HAP-1 (cell line): ENCODE measurements around the gene DPYSL3.
"Not testable (repeated sequence)": the region's sequence is repeated elsewhere in the genome, so short reads cannot be mapped to it uniquely, and the experiment has no call there.

Experiments used
- DNase-seq, 2 experiments: peaks; one replicate each; pipeline ENCODE4 v3.0.0-alpha.2; 2016 to 2020; ENCODE audit warnings: low spot score in 2 of 2
- H3K27me3 ChIP-seq: fragments of 250-450 bp; sonication (Bioruptor Pico); 2 replicates; pipeline ENCODE4 v1.5.1; 2020; ENCODE audit warnings: low read depth, mild to moderate bottlenecking, moderate library complexity
- H3K36me3 ChIP-seq: fragments of 250-450 bp; sonication (Bioruptor Pico); replicated peaks from 2 replicates; pipeline ENCODE4 v1.5.1; 2020; ENCODE audit warnings: mild to moderate bottlenecking
- H3K4me1 ChIP-seq: fragments of 250-450 bp; sonication (Bioruptor Pico); 2 replicates; pipeline ENCODE4 v1.5.1; 2020; ENCODE audit warnings: mild to moderate bottlenecking
- H3K4me3 ChIP-seq: fragments of 250-450 bp; sonication (Bioruptor Pico); 2 replicates; pipeline ENCODE4 v1.5.1; 2020; ENCODE audit warnings: mild to moderate bottlenecking, moderate library complexity
- H3K9me3 ChIP-seq: fragments of 250-450 bp; sonication (Bioruptor Pico); 2 replicates; pipeline ENCODE4 v1.5.1; 2020; ENCODE audit warnings: mild to moderate bottlenecking, moderate library complexity
- in situ Hi-C: fragments of 300-500 bp; cut with MboI; formaldehyde crosslinking; loops from 3 replicates; pipeline ENCODE4 v1.14.3; 2020; ENCODE audit warnings: low sequenced_read_pairs, inconsistent platforms, mixed read lengths

The DPYSL3 gene

DNA sequence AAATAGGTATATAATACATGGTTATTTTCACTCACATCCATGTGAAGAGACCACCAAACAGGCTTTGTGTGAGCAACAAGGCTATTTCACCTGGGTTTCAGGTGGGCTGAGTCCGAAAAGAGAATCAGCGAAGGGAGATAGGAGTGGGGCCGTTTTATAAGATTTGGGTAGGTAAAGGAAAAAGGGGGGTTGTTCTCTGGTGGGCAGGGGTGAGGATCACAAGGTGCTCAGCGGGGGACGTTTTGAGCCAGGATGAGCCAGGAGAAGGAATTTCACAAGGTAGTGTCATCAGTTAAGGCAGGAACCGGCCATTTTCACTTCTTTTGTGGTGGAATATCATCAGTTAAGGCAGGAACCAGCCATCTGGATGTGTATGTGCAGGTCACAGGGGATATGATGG, 142.5 kb downstream of the DPYSL3 start:
- H3K4me1 ChIP-seq, H3K9me3 ChIP-seq, H3K36me3 ChIP-seq, DNase-seq, in situ Hi-C loops, H3K4me3 ChIP-seq: not testable (repeated sequence)
- H3K27me3 ChIP-seq: peaks cover 11% of the 10 kb centered on the region

DNA sequence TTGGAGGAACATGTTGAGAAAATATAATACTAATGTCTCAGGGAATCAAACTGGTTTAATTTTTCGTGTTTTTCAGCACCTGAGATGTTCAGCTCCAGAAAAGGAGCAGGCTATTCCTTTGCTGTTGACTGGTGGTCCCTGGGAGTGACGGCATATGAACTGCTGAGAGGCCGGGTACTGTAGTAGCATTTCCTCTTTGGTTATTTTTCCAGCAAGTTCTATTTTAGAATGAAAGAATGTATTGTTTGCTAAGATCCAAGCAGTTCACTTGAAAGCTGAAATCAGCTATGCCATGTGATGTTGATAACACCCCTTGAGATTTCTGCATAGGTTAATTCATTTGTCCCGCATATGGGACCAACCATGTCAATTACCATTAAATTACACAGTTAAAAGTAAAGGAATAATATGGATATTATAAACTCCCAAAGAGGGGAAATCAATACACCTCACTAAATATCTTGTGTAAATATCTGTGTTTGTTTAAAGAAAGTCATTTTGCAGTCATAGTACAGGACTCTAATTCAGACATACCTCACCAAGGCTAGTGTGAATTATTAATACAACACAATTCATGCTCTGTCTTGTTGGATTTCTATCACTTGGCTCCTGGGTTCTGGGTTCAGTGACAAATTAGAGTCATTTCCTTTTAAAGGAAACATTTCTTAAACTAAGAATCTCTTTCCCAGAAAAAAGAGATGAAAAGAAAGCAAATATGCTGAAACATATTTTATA, 148.3 kb downstream of the DPYSL3 start:
- no peaks in the 10 kb centered on the region for H3K4me1 ChIP-seq

DNA sequence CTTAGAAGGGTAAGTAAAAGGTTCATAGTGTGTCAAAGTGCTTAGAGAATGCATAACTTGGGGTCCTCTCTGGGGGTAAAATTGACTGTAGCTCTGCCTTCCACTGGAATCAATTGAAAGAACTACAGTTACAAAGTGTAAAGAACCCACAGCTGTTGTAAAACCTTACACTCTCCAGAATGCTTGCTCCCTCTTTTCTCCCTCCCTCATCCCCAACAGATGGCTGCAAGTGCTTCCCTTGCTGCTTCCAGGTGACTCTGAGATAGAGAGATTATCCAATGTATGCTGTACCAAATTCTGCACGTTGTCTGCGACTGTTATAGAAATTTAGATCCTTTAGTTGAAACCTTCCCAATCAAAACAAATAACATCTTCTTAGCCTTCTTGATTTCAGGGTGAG, 149.1 kb downstream of the DPYSL3 start:
- H3K36me3 ChIP-seq: no peaks in the 10 kb centered on the region

More for the DNA sequence above, 148.3 kb downstream of the DPYSL3 start:
- Histone ChIP-seq H3K4me3 (no peak overlapping the region), H3K27me3 (peaks cover 7% of the 10 kb centered on the region), H3K36me3 (no peaks in the 10 kb centered on the region), H3K9me3 (no peaks in the 10 kb centered on the region)
- in situ Hi-C loops: no loop called here
- no peak for DNase-seq

DNA sequence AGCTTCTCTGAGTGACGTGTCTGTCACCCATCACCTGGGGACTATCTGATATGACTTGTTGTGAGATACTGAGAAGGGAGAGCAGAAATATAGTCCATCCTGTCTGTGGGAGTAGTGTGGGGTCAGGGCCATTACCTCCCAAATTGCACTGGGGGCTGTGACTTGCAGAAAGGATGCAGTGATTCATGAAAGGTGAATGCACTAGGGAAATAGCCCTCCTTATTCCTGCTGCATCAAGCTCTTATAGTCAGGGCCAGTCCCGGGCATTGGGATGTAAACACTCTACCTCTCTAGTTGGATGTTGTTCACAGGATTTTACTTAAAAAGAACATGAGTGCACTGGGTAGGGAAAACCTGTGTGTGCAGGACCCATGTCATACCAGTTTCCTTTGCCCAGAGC, 150.3 kb downstream of the DPYSL3 start:
- Histone ChIP-seq H3K4me1 (no peaks in the 10 kb centered on the region), H3K4me3 (no peak overlapping the region), H3K27me3 (peaks cover 8% of the 10 kb centered on the region; the same call in 1 of the 2 replicates), H3K9me3 (no peaks in the 10 kb centered on the region), H3K36me3 (no peaks in the 10 kb centered on the region)
- DNase-seq: no peak
- in situ Hi-C loops: no loop called here

More for the DNA sequence above, 149.1 kb downstream of the DPYSL3 start:
- no peaks in the 10 kb centered on the region for H3K4me1 ChIP-seq
- no peak for DNase-seq
- H3K27me3 ChIP-seq: peaks cover 7% of the 10 kb centered on the region
- in situ Hi-C loops: no loop called here
- H3K9me3 ChIP-seq: no peaks in the 10 kb centered on the region
- H3K4me3 ChIP-seq: no peak overlapping the region

DNA sequence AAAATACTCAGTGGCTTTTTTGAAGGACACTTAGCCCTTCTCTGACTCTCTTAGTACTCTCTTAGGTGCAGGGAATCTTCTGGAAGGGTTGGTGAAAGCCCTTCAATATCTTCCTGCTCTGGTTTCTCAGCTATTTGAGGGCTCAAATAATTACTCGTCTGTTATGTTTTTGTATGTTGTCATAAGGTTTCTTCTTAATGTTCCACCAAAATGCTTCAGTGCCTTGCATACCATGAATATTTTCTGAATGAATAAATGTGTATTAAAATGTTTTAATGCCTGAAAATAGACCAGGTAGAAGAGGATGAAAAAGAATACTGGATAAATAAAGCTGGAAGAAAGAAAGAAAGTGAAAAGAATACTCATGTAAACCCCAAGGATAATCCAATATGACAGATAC, 150.8 kb downstream of the DPYSL3 start:
- in situ Hi-C loops: no loop called here
- Histone ChIP-seq H3K36me3 (no peaks in the 10 kb centered on the region), H3K27me3 (peaks cover 7% of the 10 kb centered on the region; the same call in 1 of the 2 replicates), H3K9me3 (no peaks in the 10 kb centered on the region), H3K4me3 (no peak overlapping the region), H3K4me1 (no peaks in the 10 kb centered on the region)
- DNase-seq: no peak

DNA sequence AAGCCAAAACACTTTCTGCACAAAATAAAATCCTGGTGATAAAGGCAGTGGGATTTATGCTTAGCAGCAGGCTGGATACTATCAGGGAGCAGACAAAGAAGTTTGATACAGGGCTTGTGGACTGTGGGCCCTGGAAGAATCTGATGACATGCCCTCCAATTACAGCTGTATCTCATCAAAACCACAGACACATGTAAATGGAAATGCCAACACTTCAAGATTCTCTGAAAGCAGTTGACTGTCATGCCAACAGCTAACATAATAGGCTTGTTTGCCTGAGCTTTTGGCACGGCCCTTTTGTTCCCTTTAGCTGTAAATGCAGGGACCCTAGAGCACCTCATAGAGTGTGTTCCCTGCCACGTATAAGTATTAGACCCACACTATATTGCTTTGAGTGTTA, 160.6 kb downstream of the DPYSL3 start:
- no peaks in the 10 kb centered on the region for H3K4me1 ChIP-seq
- no peak overlapping the region for H3K4me3 ChIP-seq
- in situ Hi-C loops: no loop called here
- peaks cover 18% of the 10 kb centered on the region for H3K27me3 ChIP-seq
- no peaks in the 10 kb centered on the region for H3K9me3 ChIP-seq
- DNase-seq: no peak
- H3K36me3 ChIP-seq: no peaks in the 10 kb centered on the region

DNA sequence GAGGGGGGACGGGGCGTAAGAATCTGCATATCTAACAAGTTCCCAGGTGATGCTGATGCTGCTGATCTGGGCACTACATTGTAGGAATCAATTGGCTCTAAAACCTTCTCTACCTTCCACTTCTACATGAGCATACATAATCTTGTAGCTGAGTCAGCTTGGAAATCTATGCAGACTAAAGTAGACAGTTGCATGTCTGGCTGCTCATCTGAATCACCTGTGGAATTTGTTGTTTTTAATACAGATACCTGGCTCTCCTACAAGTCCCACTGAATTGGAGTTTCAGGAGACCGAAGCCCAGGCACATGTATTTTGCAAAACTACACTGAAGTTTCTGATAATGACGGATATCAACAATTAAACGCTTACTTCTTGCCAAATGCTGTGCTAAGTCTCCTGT, 161.4 kb downstream of the DPYSL3 start:
- no peak overlapping the region for H3K4me3 ChIP-seq
- no peaks in the 10 kb centered on the region for H3K9me3 ChIP-seq
- peaks cover 20% of the 10 kb centered on the region for H3K27me3 ChIP-seq
- in situ Hi-C loops: no loop called here
- no peaks in the 10 kb centered on the region for H3K36me3 ChIP-seq
- no peak for DNase-seq
- H3K4me1 ChIP-seq: no peaks in the 10 kb centered on the region

DNA sequence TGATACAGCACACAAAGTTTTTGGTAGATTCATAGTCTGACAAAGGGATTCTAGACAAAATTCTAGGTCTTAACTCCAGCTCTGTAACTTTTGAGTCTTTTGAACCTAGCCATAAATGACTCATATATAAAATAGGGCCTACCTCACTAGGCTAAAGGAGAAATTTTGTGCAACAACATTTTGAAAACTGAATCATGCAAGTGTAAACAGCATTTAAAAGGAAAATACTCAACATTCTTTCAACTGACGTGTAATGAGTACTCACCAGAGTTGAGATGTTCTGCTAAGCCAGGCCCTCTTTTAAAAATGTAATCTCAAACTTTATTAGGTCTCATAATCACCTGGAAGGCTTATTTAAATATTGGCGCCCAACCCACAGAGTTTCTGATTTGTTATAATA, 161.8 kb downstream of the DPYSL3 start:
- in situ Hi-C loops: no loop called here
- Histone ChIP-seq H3K4me3 (no peak overlapping the region), H3K4me1 (no peaks in the 10 kb centered on the region), H3K27me3 (peaks cover 18% of the 10 kb centered on the region), H3K9me3 (no peaks in the 10 kb centered on the region), H3K36me3 (no peaks in the 10 kb centered on the region)
- no peak for DNase-seq

DNA sequence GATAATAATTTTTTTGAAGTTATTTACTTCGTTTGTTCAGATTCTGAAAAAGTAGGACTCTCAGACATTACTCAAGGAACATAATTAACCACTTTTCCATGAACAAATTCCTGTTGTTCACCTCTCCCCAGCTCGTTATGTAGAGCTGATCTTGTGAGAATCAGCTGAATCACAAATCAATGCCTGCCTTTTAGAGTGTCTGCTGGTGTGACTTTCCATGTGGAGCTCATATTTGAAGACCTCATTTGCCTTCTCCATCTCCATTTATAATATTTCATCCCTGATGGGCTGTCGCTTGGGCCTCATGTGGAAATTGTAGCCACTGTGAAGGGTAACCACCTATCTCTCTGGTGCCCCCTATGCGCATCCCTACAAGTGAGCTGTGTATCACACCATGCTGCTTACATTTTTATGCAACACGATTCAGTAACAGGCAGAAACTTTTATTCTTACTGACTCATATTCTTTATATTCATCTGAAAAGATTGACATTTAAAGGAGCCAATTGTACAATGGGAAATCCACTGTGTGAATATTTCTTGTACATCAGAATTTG, 163.8 kb downstream of the DPYSL3 start:
- peaks cover 24% of the 10 kb centered on the region for H3K27me3 ChIP-seq
- peak in 1 of 2 experiments; percentile 10 for DNase-seq

DNA sequence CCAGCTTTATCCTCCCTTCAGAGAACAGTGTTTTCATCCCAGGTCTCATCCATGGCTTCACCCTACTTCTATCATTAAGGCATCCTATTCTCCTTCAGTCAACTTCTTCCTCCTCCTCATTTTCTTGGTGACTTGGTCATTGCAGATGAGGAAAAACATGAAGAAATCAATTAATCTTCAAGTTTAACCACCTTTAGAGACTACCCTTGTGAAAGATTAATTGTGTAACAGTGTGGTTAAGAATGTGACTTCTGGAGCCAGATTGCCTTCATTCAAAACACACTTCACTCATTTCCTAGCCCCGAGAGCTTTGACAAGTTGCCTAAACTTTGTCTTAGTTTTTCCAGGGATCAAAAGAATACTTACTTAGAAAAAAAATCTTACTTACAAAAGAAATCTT, 165.0 kb downstream of the DPYSL3 start:
- H3K4me3 ChIP-seq: no peak overlapping the region

More for the DNA sequence above, 163.8 kb downstream of the DPYSL3 start:
- no peak overlapping the region for H3K4me3 ChIP-seq
- H3K9me3 ChIP-seq: no peaks in the 10 kb centered on the region
- H3K4me1 ChIP-seq: no peaks in the 10 kb centered on the region
- in situ Hi-C loops: no loop called here
- H3K36me3 ChIP-seq: no peaks in the 10 kb centered on the region

DNA sequence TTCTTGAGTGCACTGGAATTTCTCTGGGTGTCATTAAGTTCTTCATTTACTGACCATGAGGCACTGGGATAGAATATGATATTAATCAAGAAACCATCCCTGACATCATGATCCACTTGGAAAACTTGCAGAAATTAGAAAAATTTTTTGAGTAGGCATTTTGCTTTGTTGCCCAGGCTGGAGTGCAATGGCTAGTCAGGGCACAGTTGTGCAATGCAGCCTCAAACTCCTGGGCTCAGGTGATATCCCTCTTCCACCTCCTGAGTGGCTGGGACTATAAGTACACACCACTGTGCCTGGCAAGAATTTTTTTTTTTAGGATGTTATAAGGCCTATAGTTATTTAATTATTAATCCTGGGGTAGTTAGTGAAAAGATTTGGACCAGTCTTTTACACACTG, 168.5 kb downstream of the DPYSL3 start:
- H3K4me1 ChIP-seq: no peaks in the 10 kb centered on the region
- H3K27me3 ChIP-seq: peaks cover 26% of the 10 kb centered on the region
- H3K9me3 ChIP-seq: no peaks in the 10 kb centered on the region
- H3K4me3 ChIP-seq: no peak overlapping the region
- in situ Hi-C loops: no loop called here
- DNase-seq: no peak
- no peaks in the 10 kb centered on the region for H3K36me3 ChIP-seq

More for the DNA sequence above, 165.0 kb downstream of the DPYSL3 start:
- DNase-seq: no peak
- Histone ChIP-seq H3K9me3 (no peaks in the 10 kb centered on the region), H3K36me3 (no peaks in the 10 kb centered on the region), H3K4me1 (no peaks in the 10 kb centered on the region), H3K27me3 (peaks cover 26% of the 10 kb centered on the region)
- in situ Hi-C loops: no loop called here

DNA sequence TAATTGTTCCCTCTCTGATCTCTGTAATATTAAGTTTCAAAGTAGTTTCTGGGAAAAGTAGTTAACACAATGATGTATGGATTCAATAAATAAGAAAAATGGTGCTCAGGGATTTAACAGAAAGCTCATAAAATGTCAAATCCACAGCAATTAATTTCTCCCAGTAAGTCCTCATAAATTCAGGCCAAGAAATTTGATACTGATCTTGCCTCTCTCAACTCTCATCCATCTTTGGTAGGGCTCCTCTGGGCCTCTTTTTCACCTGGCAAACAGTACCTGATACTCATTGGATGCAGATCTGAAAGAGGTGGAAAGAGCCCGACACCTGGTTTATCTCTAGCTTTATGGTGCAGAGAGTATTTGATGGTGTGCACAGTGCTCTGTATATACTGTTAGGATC, 168.9 kb downstream of the DPYSL3 start:
- no peaks in the 10 kb centered on the region for H3K4me1 ChIP-seq
- H3K4me3 ChIP-seq: no peak overlapping the region
- DNase-seq: no peak
- H3K36me3 ChIP-seq: no peaks in the 10 kb centered on the region
- peaks cover 26% of the 10 kb centered on the region for H3K27me3 ChIP-seq
- in situ Hi-C loops: no loop called here
- no peaks in the 10 kb centered on the region for H3K9me3 ChIP-seq
